ENCODE results near the gene ETF1. TPM values are rescaled to one million over a fixed set of nuclear protein-coding genes. Genes with fewer than 3 reads are reported as not detected.

ETF1 gene
- total and polyA plus RNA-seq, 9 of the 15 experiments (the other 6 are each of a cell fraction or from before 2014, with no cell fraction given), result 53.7 to 209 (median 164) TPM

GRCh38 chr5:138491284-138491648 is 51.8 kb downstream of the ETF1 start:
- H3K9ac ChIP-seq (ENCODE audit: insufficient read depth in 1 of 2, low read depth in 2 of 2, low read length in 2 of 2), result peak overlapping the region; percentile 87 to 97
- no peak for ATAC-seq
- intact Hi-C loops (cut with micrococcal nuclease), result no loop called here
- POLR2A ChIA-PET, result interaction anchor here (0.6 to 2.3 kb wide), 3 partner anchors 22 to 26 kb away, joined by 3 to 10 read pairs (median 6); partner anchors contain the start of gene EGR1
- TF ChIP-seq LCOR (CRISPR knock-in tag; IDR thresholded peaks at IDR 0.05) (0 out of 2 replicates have a peak, but pooled peaks have one; percentile 3), CAMTA2 (CRISPR knock-in tag; conservative IDR thresholded peaks at IDR 0.05) (no peak), RBFOX2 (IDR thresholded peaks at IDR 0.05; ENCODE audit: low read depth, low read length) (no peak), PHF8 (IDR thresholded peaks at IDR 0.05; ENCODE audit: borderline replicate concordance, low read length) (no peak), SAP30 (IDR thresholded peaks at IDR 0.05; ENCODE audit: borderline replicate concordance, insufficient read depth, low read depth, low read length, poor library complexity, severe bottlenecking) (peak; percentile 41), RBBP5 (IDR thresholded peaks at IDR 0.05; ENCODE audit: borderline replicate concordance, insufficient read depth, low read length, poor library complexity, severe bottlenecking) (no peak), MEF2D (tag; conservative IDR thresholded peaks at IDR 0.05; ENCODE audit: low read depth) (no peak), MCM3 (IDR thresholded peaks at IDR 0.05) (no peak), LARP7 (IDR thresholded peaks at IDR 0.05) (no peak), TAF1 (IDR thresholded peaks at IDR 0.05; ENCODE audit: control insufficient read depth, extremely low read depth, insufficient read depth, low read length, severe bottlenecking) (no peak)
- H3K27me3 ChIP-seq (ENCODE audit: control insufficient read depth in 2 of 2, insufficient read depth in 2 of 2, low read length in 2 of 2), result no peaks in the 10 kb centered on the region
- H3K36me3 ChIP-seq (ENCODE audit: control insufficient read depth, insufficient read depth, low read length), result no peaks in the 10 kb centered on the region
- CTCF ChIA-PET (ENCODE audit: low intra/inter-chr PET ratio), result no interaction called here
- in situ Hi-C loops (cut with MboI), result no loop called here
- peaks cover 51 to 54% of the 10 kb centered on the region in 2 experiments for H3K4me1 ChIP-seq (replicated peaks in 1 of 2; ENCODE audit: control insufficient read depth in 2 of 2, insufficient read depth in 2 of 2, low read length in 2 of 2)
- H2AFZ ChIP-seq (ENCODE audit: low read depth, low read length), result peak overlapping the region; percentile 67
- WGBS (ENCODE audit: insufficient coverage, low coverage, missing lambda C conversion rate), result 18% methylated on average over 11 of the region's 11 CpGs
- no peaks in the 10 kb centered on the region for H3K9me1 ChIP-seq (ENCODE audit: control insufficient read depth, insufficient read depth, low read length)
- H3K9me3 ChIP-seq (replicated peaks; ENCODE audit: control insufficient read depth, insufficient read depth, low read depth, low read length), result no peaks in the 10 kb centered on the region
- no peaks in the 10 kb centered on the region for H4K20me1 ChIP-seq (replicated peaks; ENCODE audit: control insufficient read depth, insufficient read depth, low read length)
- peak overlapping the region; percentile 78 for H3K27ac ChIP-seq (ENCODE audit: extremely low read depth, low read depth, low read length)
- peak overlapping the region; percentile 89 for H3K4me2 ChIP-seq (ENCODE audit: insufficient read depth, low read length)
- no TSS peak for BruUV-seq (replicated peaks)
- H3K4me3 ChIP-seq, result peak overlapping the region; percentile 49
- no peak for FAIRE-seq
- no peak for DNase-seq (ENCODE audit: extremely low read depth in 1 of 4, low spot score in 3 of 4)
- H3K79me2 ChIP-seq (ENCODE audit: control insufficient read depth, insufficient read depth, low read length), result peaks cover 6% of the 10 kb centered on the region; the same call in 2 of the 3 replicates
